ENCODE data around the gene PANK1.

Gene PANK1

GRCh38 chr10:89556600-89556999, 88.4 kb downstream of the PANK1 start:
- no peak overlapping the region for H3K9ac ChIP-seq (ENCODE audit: low read length)
- H3K27me3 ChIP-seq (replicated peaks; ENCODE audit: insufficient read depth, low read length): no peaks in the 10 kb centered on the region
- no peaks in the 10 kb centered on the region for H4K20me1 ChIP-seq (ENCODE audit: insufficient read depth, low read length)
- H3K4me3 ChIP-seq (ENCODE audit: low read length): no peak overlapping the region
- H3F3A ChIP-seq (ENCODE audit: insufficient read depth, low read length): no peaks in the 10 kb centered on the region
- no peaks in the 10 kb centered on the region for H3K36me3 ChIP-seq (replicated peaks; ENCODE audit: insufficient read depth, low read length)
- H3K27ac ChIP-seq (ENCODE audit: low read length): no peak overlapping the region
- H3K9me3 ChIP-seq (replicated peaks; ENCODE audit: insufficient read depth, low read length): no peaks in the 10 kb centered on the region
- TF ChIP-seq CTCF (IDR thresholded peaks at IDR 0.05; ENCODE audit: low read length) (no peak), EZH2phosphoT487 (IDR thresholded peaks at IDR 0.05; ENCODE audit: low read length) (no peak), EZH2 (optimal IDR thresholded peaks at IDR 0.05; ENCODE audit: low read depth, low read length) (no peak)
- H3K79me2 ChIP-seq (ENCODE audit: low read length): no peaks in the 10 kb centered on the region
- H2AFZ ChIP-seq (ENCODE audit: low read length): no peak overlapping the region
- H3K4me1 ChIP-seq (ENCODE audit: low read length): no peaks in the 10 kb centered on the region
- no peaks in the 10 kb centered on the region for H3K9me2 ChIP-seq (replicated peaks; ENCODE audit: insufficient read depth, low read length)
- H3K4me2 ChIP-seq (ENCODE audit: low read depth, low read length): no peak overlapping the region
- DNase-seq: no peak

- H3K36me3 ChIP-seq (replicated peaks; ENCODE audit: insufficient read depth, low read length): no peaks in the 10 kb centered on the region
Measured at GRCh38 chr10:89555688-89556445, 89.2 kb downstream of the PANK1 start.

GRCh38 chr10:89554433-89554832, 90.6 kb downstream of the PANK1 start:
- Histone ChIP-seq H3K36me3 (replicated peaks; ENCODE audit: insufficient read depth, low read length) (no peaks in the 10 kb centered on the region), H3K9me3 (replicated peaks; ENCODE audit: insufficient read depth, low read length) (no peaks in the 10 kb centered on the region), H3K9me2 (replicated peaks; ENCODE audit: insufficient read depth, low read length) (no peaks in the 10 kb centered on the region), H3K4me2 (ENCODE audit: low read depth, low read length) (no peak overlapping the region), H3K27ac (ENCODE audit: low read length) (no peak overlapping the region), H2AFZ (ENCODE audit: low read length) (no peak overlapping the region), H3F3A (ENCODE audit: insufficient read depth, low read length) (no peaks in the 10 kb centered on the region), H3K27me3 (replicated peaks; ENCODE audit: insufficient read depth, low read length) (no peaks in the 10 kb centered on the region), H4K20me1 (ENCODE audit: insufficient read depth, low read length) (no peaks in the 10 kb centered on the region), H3K79me2 (ENCODE audit: low read length) (no peaks in the 10 kb centered on the region), H3K4me3 (ENCODE audit: low read length) (no peak overlapping the region), H3K4me1 (ENCODE audit: low read length) (no peaks in the 10 kb centered on the region), H3K9ac (ENCODE audit: low read length) (no peak overlapping the region)
- no peak for DNase-seq
- TF ChIP-seq EZH2 (optimal IDR thresholded peaks at IDR 0.05; ENCODE audit: low read depth, low read length) (no peak), CTCF (IDR thresholded peaks at IDR 0.05; ENCODE audit: low read length) (no peak), EZH2phosphoT487 (IDR thresholded peaks at IDR 0.05; ENCODE audit: low read length) (no peak)

More at GRCh38 chr10:89555688-89556445, 89.2 kb downstream of the PANK1 start:
- DNase-seq: no peak
- no peak for TF ChIP-seq EZH2phosphoT487 (IDR thresholded peaks at IDR 0.05; ENCODE audit: low read length)
- no peak for TF ChIP-seq CTCF (IDR thresholded peaks at IDR 0.05; ENCODE audit: low read length)
- TF ChIP-seq EZH2 (optimal IDR thresholded peaks at IDR 0.05; ENCODE audit: low read depth, low read length): no peak
- Histone ChIP-seq H4K20me1 (ENCODE audit: insufficient read depth, low read length) (no peaks in the 10 kb centered on the region), H3K9me2 (replicated peaks; ENCODE audit: insufficient read depth, low read length) (no peaks in the 10 kb centered on the region), H3F3A (ENCODE audit: insufficient read depth, low read length) (no peaks in the 10 kb centered on the region), H3K27me3 (replicated peaks; ENCODE audit: insufficient read depth, low read length) (no peaks in the 10 kb centered on the region), H2AFZ (ENCODE audit: low read length) (no peak overlapping the region), H3K9me3 (replicated peaks; ENCODE audit: insufficient read depth, low read length) (no peaks in the 10 kb centered on the region), H3K4me1 (ENCODE audit: low read length) (no peaks in the 10 kb centered on the region), H3K79me2 (ENCODE audit: low read length) (no peaks in the 10 kb centered on the region), H3K4me3 (ENCODE audit: low read length) (no peak overlapping the region), H3K4me2 (ENCODE audit: low read depth, low read length) (no peak overlapping the region), H3K27ac (ENCODE audit: low read length) (no peak overlapping the region), H3K9ac (ENCODE audit: low read length) (no peak overlapping the region)
